Sciatic nerve (tissue), 2 donors: ENCODE measurements around the gene FAM171A1. TPM values are rescaled to one million over a fixed set of nuclear protein-coding genes. Genes with fewer than 3 reads are reported as not detected.
"Not testable (repeated sequence)": the region's sequence is repeated elsewhere in the genome, so short reads cannot be mapped to it uniquely, and the experiment has no call there.

ENCODE experiments used
- ATAC-seq: fragments of 200-7000 bp; cut with Tn5 transposase; one replicate; pipeline ENCODE4 v1.9.1; 2020; ENCODE audit warnings: mild to moderate bottlenecking, moderate library complexity
- DNase-seq: peaks from one replicate; pipeline ENCODE4 v3.0.0-alpha.2; 2020; ENCODE audit warnings: low spot score
- intact Hi-C: fragments of 100-400 bp; cut with DNase I; formaldehyde crosslinking; loops from one replicate; pipeline ENCODE4 v1.14.2; 2022
- total RNA-seq: library from RNA; stranded (reverse); fragmentation: NEBNext Ultra II Directional; extraction: Animal tissue kit (Norgen Biotek cat#: 25700); gene quantifications from one replicate; pipeline ENCODE4 v1.2.1, GENCODE V29; 2021
- donor health status: DM: no; HTN: no; CAD: no.
- donor health status: DM: no; HTN: no; CAD: no.

The FAM171A1 gene
- total RNA-seq, 1 donor from 2014 or later: 32.6 TPM

GRCh38 chr10:15232279-15232678 is 138.8 kb downstream of the FAM171A1 start:
- intact Hi-C loops: no loop called here
- ATAC-seq (no peak), DNase-seq (no peak)

GRCh38 chr10:15231426-15231825 is 139.7 kb downstream of the FAM171A1 start:
- ATAC-seq (no peak), DNase-seq (no peak)
- intact Hi-C loops: no loop called here

- intact Hi-C loops: no loop called here
- ATAC-seq: no peak
- no peak for DNase-seq
These were observed 140.8 kb downstream of the FAM171A1 start for GRCh38 chr10:15230257-15230656.

GRCh38 chr10:15229268-15229667 is 141.8 kb downstream of the FAM171A1 start:
- no peak for ATAC-seq
- intact Hi-C loops: no loop called here
- no peak for DNase-seq

GRCh38 chr10:15228426-15228825 is 142.7 kb downstream of the FAM171A1 start:
- intact Hi-C loops: no loop called here
- no peak for ATAC-seq
- DNase-seq: no peak

GRCh38 chr10:15227611-15228372 is 143.3 kb downstream of the FAM171A1 start:
- intact Hi-C loops: no loop called here
- no peak for ATAC-seq
- DNase-seq: no peak

- ATAC-seq: peak; percentile 13
These were observed 145.6 kb downstream of the FAM171A1 start for GRCh38 chr10:15225511-15225910.

GRCh38 chr10:15224948-15225347 is 146.1 kb downstream of the FAM171A1 start:
- no peak for DNase-seq
- ATAC-seq: no peak
- intact Hi-C loops: no loop called here

More at GRCh38 chr10:15225511-15225910, 145.6 kb downstream of the FAM171A1 start:
- no peak for DNase-seq
- intact Hi-C loops: no loop called here

GRCh38 chr10:15223174-15223573 is 147.9 kb downstream of the FAM171A1 start:
- ATAC-seq (no peak), DNase-seq (peak; percentile 30)

GRCh38 chr10:15222511-15222910 is 148.6 kb downstream of the FAM171A1 start:
- DNase-seq: peak; percentile 43
- intact Hi-C loops: no loop called here
- no peak for ATAC-seq

More at GRCh38 chr10:15223174-15223573, 147.9 kb downstream of the FAM171A1 start:
- intact Hi-C loops: no loop called here

- intact Hi-C loops: no loop called here
- DNase-seq (no peak), ATAC-seq (no peak)
These were observed 150.6 kb downstream of the FAM171A1 start for GRCh38 chr10:15220445-15220844.

GRCh38 chr10:15216700-15217099 is 154.4 kb downstream of the FAM171A1 start:
- DNase-seq: no peak
- ATAC-seq: no peak
- intact Hi-C loops: loop anchor here (10.0 kb wide), 1 partner anchor 158 kb away; the partner anchor contains the start of gene FAM171A1

- intact Hi-C loops: loop anchor here (10.0 kb wide), 1 partner anchor 161 kb away; the partner anchor contains the start of gene FAM171A1
- ATAC-seq (no peak), DNase-seq (no peak)
These were observed 156.9 kb downstream of the FAM171A1 start for GRCh38 chr10:15214237-15214636.

- ATAC-seq (no peak), DNase-seq (no peak)
- intact Hi-C loops: loop anchor here (10.0 kb wide), 1 partner anchor 161 kb away; the partner anchor contains the start of gene FAM171A1
These were observed 157.6 kb downstream of the FAM171A1 start for GRCh38 chr10:15213461-15213861.

- DNase-seq (no peak), ATAC-seq (no peak)
- intact Hi-C loops: loop anchor here (10.0 kb wide), 1 partner anchor 163 kb away; the partner anchor contains the start of gene FAM171A1
These were observed 159.6 kb downstream of the FAM171A1 start for GRCh38 chr10:15211464-15211979.

- intact Hi-C loops: loop anchor here (10.0 kb wide), 1 partner anchor 164 kb away; the partner anchor contains the start of gene FAM171A1
- no peak for DNase-seq
- peak; percentile 30 for ATAC-seq
These were observed 160.6 kb downstream of the FAM171A1 start for GRCh38 chr10:15210521-15210920.

- intact Hi-C loops: loop anchor here (10.0 kb wide), 1 partner anchor 165 kb away; the partner anchor contains the start of gene FAM171A1
- ATAC-seq (peak; percentile 91), DNase-seq (peak; percentile 92)
These were observed 161.1 kb downstream of the FAM171A1 start for GRCh38 chr10:15209827-15210509.

GRCh38 chr10:15208221-15208620 is 162.9 kb downstream of the FAM171A1 start:
- intact Hi-C loops: no loop called here
- DNase-seq (no peak), ATAC-seq (no peak)

- DNase-seq, ATAC-seq, intact Hi-C loops: not testable (repeated sequence)
These were observed 163.7 kb downstream of the FAM171A1 start for GRCh38 chr10:15207410-15207809.

- ATAC-seq: no peak
- no peak for DNase-seq
- intact Hi-C loops: no loop called here
These were observed 168.4 kb downstream of the FAM171A1 start for GRCh38 chr10:15202639-15203038.
